Neutrophil (primary cell): ENCODE measurements around the gene ARHGAP44.

Experiments
- H3K27ac ChIP-seq: fragments of 200-600 bp; sonication (generic); 2 replicates; pipeline ENCODE4 v1.5.1; 2016; ENCODE audit warnings: mild to moderate bottlenecking, moderate library complexity
- H3K27me3 ChIP-seq: fragments of 200-600 bp; sonication (generic); 2 replicates; pipeline ENCODE4 v1.6.0; 2016; ENCODE audit warnings: mild to moderate bottlenecking
- H3K36me3 ChIP-seq: fragments of 200-600 bp; sonication (generic); 2 replicates; pipeline ENCODE4 v1.5.1; 2017
- H3K4me1 ChIP-seq, 2 experiments: fragments of 200-600 bp in 1 of 2; sonication (generic) in 1 of 2; 1 replicate in 1 of 2; 2 replicates in 1 of 2; pipeline versions ENCODE4 v1.5.1 to v1.6.1; 2013 to 2016; ENCODE audit warnings: low read depth in 1 of 2, low read length in 1 of 2, mild to moderate bottlenecking in 1 of 2, moderate library complexity in 1 of 2; ENCODE audit not compliant: control insufficient read depth in 1 of 2, insufficient read depth in 1 of 2
- H3K4me3 ChIP-seq, 2 experiments: fragments of 200-600 bp in 1 of 2; sonication (generic) in 1 of 2; 1 replicate in 1 of 2; 2 replicates in 1 of 2; pipeline ENCODE4 v1.5.1; 2013 to 2016; ENCODE audit warnings: low read depth in 1 of 2, low read length in 1 of 2, mild to moderate bottlenecking in 1 of 2, moderate library complexity in 1 of 2
- H3K9me3 ChIP-seq: fragments of 200-600 bp; sonication (generic); 2 replicates; pipeline ENCODE4 v1.5.1; 2016
- TF ChIP-seq, protein P1 (sequence below): fragments of 200-600 bp; sonication (generic); IDR thresholded peaks from 2 replicates; pipeline ENCODE4 v1.5.1; 2016; ENCODE audit warnings: antibody characterized with exemption

ARHGAP44 gene

DNA sequence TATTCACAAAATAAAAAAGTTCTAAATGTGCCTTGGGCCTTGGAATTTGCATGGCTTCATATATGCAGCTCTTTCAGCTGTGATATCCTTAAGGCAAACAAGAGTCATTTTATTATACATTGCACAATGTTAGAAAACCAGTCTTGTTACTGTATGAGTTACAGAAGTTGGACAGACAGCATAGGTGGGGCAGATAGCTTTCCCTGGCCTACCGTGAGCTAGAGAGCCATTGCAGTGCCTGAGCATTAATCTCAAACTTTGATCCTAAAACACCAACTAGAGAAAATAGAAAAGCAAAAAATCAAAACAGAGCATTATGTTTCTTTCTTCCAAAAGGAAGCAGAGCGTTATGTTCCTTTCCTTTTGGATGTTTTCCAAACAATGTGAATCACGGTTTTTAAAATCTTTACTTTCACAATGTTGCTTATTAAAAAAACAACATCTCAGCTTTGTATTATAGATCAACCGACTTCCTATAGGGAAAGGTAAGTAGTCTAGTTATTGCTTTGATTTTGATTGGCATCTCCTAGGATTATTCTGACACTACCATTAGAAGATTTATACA, 32.2 kb downstream of the ARHGAP44 start:
- TF ChIP-seq, protein P1, sequence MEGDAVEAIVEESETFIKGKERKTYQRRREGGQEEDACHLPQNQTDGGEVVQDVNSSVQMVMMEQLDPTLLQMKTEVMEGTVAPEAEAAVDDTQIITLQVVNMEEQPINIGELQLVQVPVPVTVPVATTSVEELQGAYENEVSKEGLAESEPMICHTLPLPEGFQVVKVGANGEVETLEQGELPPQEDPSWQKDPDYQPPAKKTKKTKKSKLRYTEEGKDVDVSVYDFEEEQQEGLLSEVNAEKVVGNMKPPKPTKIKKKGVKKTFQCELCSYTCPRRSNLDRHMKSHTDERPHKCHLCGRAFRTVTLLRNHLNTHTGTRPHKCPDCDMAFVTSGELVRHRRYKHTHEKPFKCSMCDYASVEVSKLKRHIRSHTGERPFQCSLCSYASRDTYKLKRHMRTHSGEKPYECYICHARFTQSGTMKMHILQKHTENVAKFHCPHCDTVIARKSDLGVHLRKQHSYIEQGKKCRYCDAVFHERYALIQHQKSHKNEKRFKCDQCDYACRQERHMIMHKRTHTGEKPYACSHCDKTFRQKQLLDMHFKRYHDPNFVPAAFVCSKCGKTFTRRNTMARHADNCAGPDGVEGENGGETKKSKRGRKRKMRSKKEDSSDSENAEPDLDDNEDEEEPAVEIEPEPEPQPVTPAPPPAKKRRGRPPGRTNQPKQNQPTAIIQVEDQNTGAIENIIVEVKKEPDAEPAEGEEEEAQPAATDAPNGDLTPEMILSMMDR: no peak
- Histone ChIP-seq H3K27me3 (no peaks in the 10 kb centered on the region), H3K4me3 (no peak overlapping the region), H3K36me3 (no peaks in the 10 kb centered on the region), H3K4me1 (no peaks in the 10 kb centered on the region), H3K9me3 (no peaks in the 10 kb centered on the region), H3K27ac (no peak overlapping the region)

DNA sequence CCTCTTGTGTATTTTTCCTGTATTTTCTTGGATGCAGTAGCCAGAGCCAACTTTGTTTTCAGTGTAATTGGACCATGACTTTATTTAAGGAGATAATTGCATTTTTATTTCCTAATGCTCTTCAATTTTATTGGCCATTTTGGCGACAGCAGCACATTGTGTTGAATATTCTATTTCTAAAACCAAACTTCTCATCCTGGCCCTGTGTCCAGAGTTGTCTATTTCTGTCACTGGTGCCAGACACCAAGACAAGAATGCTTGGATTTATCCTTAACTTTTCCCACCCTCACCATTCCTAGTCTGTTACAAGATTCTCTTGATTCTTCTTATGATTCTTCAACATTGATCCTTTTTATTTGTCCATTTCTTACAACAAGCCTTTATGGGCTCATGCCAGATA, 37.1 kb downstream of the ARHGAP44 start:
- no peak overlapping the region for H3K4me3 ChIP-seq
- no peaks in the 10 kb centered on the region for H3K27me3 ChIP-seq
- H3K4me1 ChIP-seq: no peaks in the 10 kb centered on the region
- no peaks in the 10 kb centered on the region for H3K9me3 ChIP-seq
- no peak overlapping the region for H3K27ac ChIP-seq
- TF ChIP-seq, protein P1: no peak
- no peaks in the 10 kb centered on the region for H3K36me3 ChIP-seq

- Histone ChIP-seq H3K9me3 (no peaks in the 10 kb centered on the region), H3K27ac (no peak overlapping the region), H3K4me1 (no peaks in the 10 kb centered on the region), H3K36me3 (no peaks in the 10 kb centered on the region), H3K4me3 (no peak overlapping the region), H3K27me3 (no peaks in the 10 kb centered on the region)
- TF ChIP-seq, protein P1: no peak
Measured at GRCh38 chr17:12830777-12831247, 41.5 kb downstream of the ARHGAP44 start.

- TF ChIP-seq, protein P1: no peak
- H3K4me3 ChIP-seq: no peak overlapping the region
- H3K36me3 ChIP-seq: no peaks in the 10 kb centered on the region
- H3K27ac ChIP-seq: no peak overlapping the region
- H3K9me3 ChIP-seq: no peaks in the 10 kb centered on the region
- no peaks in the 10 kb centered on the region for H3K27me3 ChIP-seq
- no peaks in the 10 kb centered on the region for H3K4me1 ChIP-seq
Measured at GRCh38 chr17:12831839-12832238, 42.5 kb downstream of the ARHGAP44 start.

DNA sequence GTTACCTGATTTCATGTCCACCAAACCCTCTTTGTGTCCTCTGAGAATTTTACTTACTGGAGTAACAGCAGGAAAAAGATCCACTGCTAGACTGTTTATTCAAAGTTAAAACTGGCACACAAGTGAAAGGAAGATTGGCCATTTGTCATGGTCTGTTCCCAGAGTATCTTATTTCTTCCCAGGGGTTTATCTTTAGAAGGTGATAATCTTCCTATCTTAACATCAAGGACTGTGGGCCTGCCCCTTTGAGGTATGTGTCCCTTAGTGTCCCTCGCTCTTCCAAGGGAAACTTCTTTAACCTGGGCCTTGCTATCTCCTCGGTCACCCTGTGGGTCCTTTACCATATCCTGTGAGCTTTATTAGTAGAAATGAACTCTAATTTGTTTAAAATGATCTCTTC, 49.7 kb downstream of the ARHGAP44 start:
- H3K27ac ChIP-seq: no peak overlapping the region
- no peaks in the 10 kb centered on the region for H3K36me3 ChIP-seq
- no peaks in the 10 kb centered on the region for H3K4me1 ChIP-seq
- H3K9me3 ChIP-seq: peaks cover 1% of the 10 kb centered on the region
- TF ChIP-seq, protein P1: no peak
- H3K27me3 ChIP-seq: no peaks in the 10 kb centered on the region
- H3K4me3 ChIP-seq: no peak overlapping the region
